ENCODE results near the gene NOP10.

Gene NOP10

GRCh38 chr15:34335176-34336032, 7.5 kb downstream of the NOP10 start:
- no peaks in the 10 kb centered on the region for H4K20me1 ChIP-seq (ENCODE audit: control insufficient read depth, insufficient read depth, low read depth, low read length)
- no peaks in the 10 kb centered on the region for H3K9me2 ChIP-seq (replicated peaks; ENCODE audit: control insufficient read depth, low read length)
- no peak for TF ChIP-seq CTCF (IDR thresholded peaks at IDR 0.05; ENCODE audit: low read depth, low read length, poor library complexity, severe bottlenecking)
- no peak for TF ChIP-seq EZH2phosphoT487 (IDR thresholded peaks at IDR 0.05; ENCODE audit: borderline replicate concordance, low read length)
- peaks cover 5% of the 10 kb centered on the region for H3K79me2 ChIP-seq (ENCODE audit: control insufficient read depth, low read length)
- H3K27ac ChIP-seq (ENCODE audit: low read depth, low read length): no peak overlapping the region
- H3K27me3 ChIP-seq (ENCODE audit: control insufficient read depth, low read length): no peaks in the 10 kb centered on the region; the same call in 1 of the 2 replicates
- no peaks in the 10 kb centered on the region for H3K9me3 ChIP-seq (ENCODE audit: control insufficient read depth, insufficient read depth, low read length)
- H3K36me3 ChIP-seq (ENCODE audit: control insufficient read depth, low read length): peaks cover 16% of the 10 kb centered on the region
- H3K4me1 ChIP-seq (ENCODE audit: control insufficient read depth, low read length): peaks cover 54% of the 10 kb centered on the region
- peak overlapping the region; percentile 82 for H3K4me2 ChIP-seq (ENCODE audit: low read length)
- peak overlapping the region; percentile 88 for H3K4me3 ChIP-seq (ENCODE audit: low read length)
- H3F3A ChIP-seq (ENCODE audit: control insufficient read depth, insufficient read depth): peaks cover 23% of the 10 kb centered on the region

- TF ChIP-seq CTCF (IDR thresholded peaks at IDR 0.05; ENCODE audit: low read depth, low read length, poor library complexity, severe bottlenecking): no peak
- Histone ChIP-seq H3K36me3 (ENCODE audit: control insufficient read depth, low read length) (peaks cover 10% of the 10 kb centered on the region), H3K4me1 (ENCODE audit: control insufficient read depth, low read length) (peaks cover 54% of the 10 kb centered on the region), H3F3A (ENCODE audit: control insufficient read depth, insufficient read depth) (peaks cover 21% of the 10 kb centered on the region), H4K20me1 (ENCODE audit: control insufficient read depth, insufficient read depth, low read depth, low read length) (no peaks in the 10 kb centered on the region), H3K27ac (ENCODE audit: low read depth, low read length) (no peak overlapping the region), H3K9me3 (ENCODE audit: control insufficient read depth, insufficient read depth, low read length) (no peaks in the 10 kb centered on the region), H3K27me3 (ENCODE audit: control insufficient read depth, low read length) (no peaks in the 10 kb centered on the region; the same call in 1 of the 2 replicates), H3K4me2 (ENCODE audit: low read length) (peak overlapping the region; percentile 82), H3K79me2 (ENCODE audit: control insufficient read depth, low read length) (peaks cover 2% of the 10 kb centered on the region; the same call in 1 of the 2 replicates), H3K4me3 (ENCODE audit: low read length) (peak overlapping the region; percentile 88), H3K9me2 (replicated peaks; ENCODE audit: control insufficient read depth, low read length) (no peaks in the 10 kb centered on the region)
These were observed 8.3 kb downstream of the NOP10 start for GRCh38 chr15:34334672-34335071.

GRCh38 chr15:34332553-34333120, 10.3 kb downstream of the NOP10 start:
- Histone ChIP-seq H3K27ac (ENCODE audit: low read depth, low read length) (no peak overlapping the region), H3K27me3 (ENCODE audit: control insufficient read depth, low read length) (no peaks in the 10 kb centered on the region; the same call in 1 of the 2 replicates), H4K20me1 (ENCODE audit: control insufficient read depth, insufficient read depth, low read depth, low read length) (no peaks in the 10 kb centered on the region), H3K4me3 (ENCODE audit: low read length) (no peak overlapping the region), H3K4me2 (ENCODE audit: low read length) (no peak overlapping the region), H3K36me3 (ENCODE audit: control insufficient read depth, low read length) (no peaks in the 10 kb centered on the region), H3K9me2 (replicated peaks; ENCODE audit: control insufficient read depth, low read length) (no peaks in the 10 kb centered on the region), H3K79me2 (ENCODE audit: control insufficient read depth, low read length) (no peaks in the 10 kb centered on the region), H3K9me3 (ENCODE audit: control insufficient read depth, insufficient read depth, low read length) (no peaks in the 10 kb centered on the region), H3F3A (ENCODE audit: control insufficient read depth, insufficient read depth) (peaks cover 10% of the 10 kb centered on the region; the same call in 1 of the 2 replicates), H3K4me1 (ENCODE audit: control insufficient read depth, low read length) (peaks cover 51% of the 10 kb centered on the region)
- TF ChIP-seq EZH2phosphoT487 (IDR thresholded peaks at IDR 0.05; ENCODE audit: borderline replicate concordance, low read length) (no peak), CTCF (IDR thresholded peaks at IDR 0.05; ENCODE audit: low read depth, low read length, poor library complexity, severe bottlenecking) (no peak)

Measured in DOHH2 (cell line).